K562 (cell line): ENCODE results near the gene TANC1. TPM values are rescaled to one million over a fixed set of nuclear protein-coding genes. Genes with fewer than 3 reads are reported as not detected.

Experiments
- CTCF ChIP-seq, 3 experiments: IDR thresholded peaks in 2 of 3; conservative IDR thresholded peaks in 1 of 3; 2 replicates each; pipeline ENCODE4 v1.5.1; 2011 to 2012; ENCODE audit warnings: low read length in 3 of 3, mild to moderate bottlenecking in 3 of 3, control low read depth in 2 of 3, improper control_type of control experiment in 1 of 3, inconsistent platforms in 1 of 3, low read depth in 1 of 3, mixed read lengths in 1 of 3, moderate library complexity in 1 of 3; ENCODE audit not compliant: insufficient read depth in 2 of 3
- GATAD2B ChIP-seq: fragments of 450-650 bp; IDR thresholded peaks from 2 replicates; pipeline ENCODE4 v1.6.1; 2017; ENCODE audit warnings: mild to moderate bottlenecking, borderline replicate concordance
- MAFG ChIP-seq: fragments of 450-650 bp; conservative IDR thresholded peaks from 2 replicates; pipeline ENCODE4 v1.6.1; 2016; ENCODE audit warnings: missing genetic modification characterization, missing compliant biosample characterization
- MAZ ChIP-seq, 2 experiments: fragments of 450-650 bp in 1 of 2; sonication (generic) in 1 of 2; formaldehyde crosslinking; IDR thresholded peaks in 1 of 2; conservative IDR thresholded peaks in 1 of 2; 2 replicates each; pipeline versions ENCODE4 v1.4.0 to v1.5.0; 2020; ENCODE audit warnings: mild to moderate bottlenecking in 1 of 2, missing genetic modification reagents in 1 of 2
- MYNN ChIP-seq, 2 experiments: sonication (generic); formaldehyde crosslinking in 1 of 2; IDR thresholded peaks; 2 replicates each; pipeline versions ENCODE4 v1.5.0 to v1.6.1; 2016 to 2020; ENCODE audit warnings: antibody characterized with exemption in 1 of 2, missing genetic modification reagents in 1 of 2
- NFXL1 ChIP-seq: fragments of 450-650 bp; formaldehyde crosslinking; IDR thresholded peaks from 2 replicates; pipeline ENCODE4 v1.4.0; 2021; ENCODE audit warnings: mild to moderate bottlenecking
- POLR3G ChIP-seq: IDR thresholded peaks from 2 replicates; pipeline ENCODE4 v1.6.1; 2011; ENCODE audit not compliant: insufficient read length, insufficient replicate concordance; ENCODE audit errors: extremely low read depth
- TOE1 ChIP-seq, 2 experiments: fragments of 450-650 bp in 1 of 2; sonication (generic) in 1 of 2; formaldehyde crosslinking in 1 of 2; IDR thresholded peaks; 2 replicates each; pipeline versions ENCODE4 v1.7.1 to v1.8.0; 2016 to 2022; ENCODE audit warnings: borderline replicate concordance in 2 of 2, mild to moderate bottlenecking in 2 of 2, antibody characterized with exemption in 1 of 2, inconsistent platforms in 1 of 2, low read depth in 1 of 2, missing genetic modification reagents in 1 of 2, moderate library complexity in 1 of 2
- ZBTB33 ChIP-seq: sonication (generic); formaldehyde crosslinking; IDR thresholded peaks from 2 replicates; pipeline ENCODE4 v1.8.1; 2023; ENCODE audit warnings: mild to moderate bottlenecking, missing genetic modification reagents
- ZC3H11A ChIP-seq: IDR thresholded peaks from 2 replicates; pipeline ENCODE4 v1.6.1; 2012; ENCODE audit warnings: low read depth, low read length, improper control_type of control experiment
- ZFP1 ChIP-seq: fragments of 450-650 bp; formaldehyde crosslinking; IDR thresholded peaks from 2 replicates; pipeline ENCODE4 v1.4.0; 2020; ENCODE audit warnings: mild to moderate bottlenecking, mixed read lengths
- polyA plus RNA-seq, 8 experiments: library from polyadenylated mRNA; depleted of rRNA in 4 of 8; stranded (reverse) in 5 of 8; unstranded in 3 of 8; fragments of >200 nt; fragmentation: Nextera tagmentation in 2 of 8; fragmentation: Illumina TruSeq in 1 of 8; extraction: Ambion mirVana in 2 of 8; extraction: Trizol in 1 of 8; gene quantifications; 2 replicates each; pipeline versions ENCODE4 v1.2.1 to v1.2.3, GENCODE V29; 2011 to 2014; ENCODE audit warnings: inconsistent platforms in 1 of 8, missing spikeins in 1 of 8
- total RNA-seq, 7 experiments: library from RNA; depleted of rRNA in 6 of 7; stranded (reverse); fragments of >200 nt in 6 of 7; fragmentation: Illumina TruSeq in 2 of 7; extraction: Trizol in 2 of 7; gene quantifications; 2 replicates each; pipeline versions ENCODE4 v1.2.1 to v1.2.3, GENCODE V29; 2011 to 2021; ENCODE audit warnings: low replicate concordance in 1 of 7

TANC1 gene
- total and polyA plus RNA-seq, 9 of the 15 experiments (the other 6 are each of a cell fraction or from before 2014, with no cell fraction given), result under 0.01 to 0.20 (median 0.07) TPM; not detected in 1

GRCh38 chr2:158999458-158999857 lies 31.0 kb downstream of the TANC1 start (continued):
- TF ChIP-seq CTCF (IDR thresholded peaks at IDR 0.05 in 2 of 3, conservative IDR thresholded peaks at IDR 0.05 in 1 of 3; ENCODE audit: insufficient read depth in 2 of 3, low read depth in 1 of 3, low read length in 3 of 3), result no peak
- no peak for TF ChIP-seq MAFG
- TF ChIP-seq TOE1 (IDR thresholded peaks at IDR 0.05; ENCODE audit: borderline replicate concordance), result no peak
- no peak for TF ChIP-seq TOE1 (CRISPR knock-in tag; IDR thresholded peaks at IDR 0.05; ENCODE audit: borderline replicate concordance, low read depth)
- TF ChIP-seq MAZ (CRISPR knock-in tag; conservative IDR thresholded peaks at IDR 0.05 in 1 of 2, IDR thresholded peaks at IDR 0.05 in 1 of 2), result no peak
- TF ChIP-seq ZC3H11A, result no peak
- TF ChIP-seq ZBTB33 (CRISPR knock-in tag), result no peak
- no peak for TF ChIP-seq POLR3G
- TF ChIP-seq NFXL1, result no peak
- TF ChIP-seq MYNN (IDR thresholded peaks at IDR 0.05), result no peak
- no peak for TF ChIP-seq MYNN (CRISPR knock-in tag; IDR thresholded peaks at IDR 0.05)
- TF ChIP-seq ZFP1 (CRISPR knock-in tag), result no peak
- TF ChIP-seq GATAD2B, result no peak
